Small intestine (tissue), 7 donors: ENCODE measurements around the gene SCN1A. TPM values are rescaled to one million over a fixed set of nuclear protein-coding genes. Genes with fewer than 3 reads are reported as not detected.

Source experiments
- DNase-seq, 2 donors: peaks; one replicate each; pipeline versions ENCODE4 v3.0.0 to v3.0.0-alpha.2; 2013
- FAIRE-seq: peaks from 2 replicates; lab custom pipeline; 2012; peaks lifted over from hg19 to GRCh38; lab: Jason Lieb, UNC
- H3K27ac ChIP-seq, 3 donors: one replicate each; pipeline ENCODE4 v1.5.1; 2013; ENCODE audit warnings: low read length in 2 of 3, mild to moderate bottlenecking in 2 of 3, control low read depth in 1 of 3, inconsistent platforms in 1 of 3, low read depth in 1 of 3, moderate library complexity in 1 of 3
- H3K27me3 ChIP-seq, 3 donors: one replicate each; pipeline ENCODE4 v1.6.1; 2013; ENCODE audit warnings: low read length in 3 of 3, inconsistent platforms in 1 of 3; ENCODE audit not compliant: control insufficient read depth in 3 of 3, insufficient read depth in 3 of 3
- H3K36me3 ChIP-seq, 3 donors: one replicate each; pipeline ENCODE4 v1.6.1; 2013; ENCODE audit warnings: low read length in 3 of 3, inconsistent platforms in 1 of 3, low read depth in 1 of 3, mild to moderate bottlenecking in 1 of 3, moderate library complexity in 1 of 3; ENCODE audit not compliant: control insufficient read depth in 3 of 3, insufficient read depth in 2 of 3
- H3K4me1 ChIP-seq, 3 donors: one replicate each; pipeline ENCODE4 v1.6.1; 2013; ENCODE audit warnings: low read length in 2 of 3, inconsistent platforms in 1 of 3, low read depth in 1 of 3, mild to moderate bottlenecking in 1 of 3, moderate library complexity in 1 of 3; ENCODE audit not compliant: control insufficient read depth in 3 of 3, insufficient read depth in 2 of 3
- H3K4me3 ChIP-seq, 3 donors: one replicate each; pipeline ENCODE4 v1.5.1; 2013; ENCODE audit warnings: low read length in 3 of 3, control low read depth in 1 of 3, inconsistent platforms in 1 of 3, low read depth in 1 of 3, mild to moderate bottlenecking in 1 of 3, moderate library complexity in 1 of 3
- H3K9me3 ChIP-seq, 2 donors: one replicate each; pipeline ENCODE4 v1.6.1; 2013; ENCODE audit warnings: low read depth in 1 of 2, low read length in 1 of 2; ENCODE audit not compliant: control insufficient read depth in 2 of 2, insufficient read depth in 1 of 2
- WGBS, 3 donors: extraction: QIAGEN DNeasy Blood & Tissue Kit; methylation state at CpG; one replicate each; pipeline ENCODE4 v1.1.7; 2013; 5-methylcytosine and 5-hydroxymethylcytosine counted together
- polyA plus RNA-seq, 4 donors: library from polyadenylated mRNA; stranded (reverse) in 3 of 4; unstranded in 1 of 4; fragments of 200-250 nt in 3 of 4; fragments of 120-200 nt in 1 of 4; gene quantifications; one replicate each; pipeline versions ENCODE4 v1.2.1 to v1.2.3, GENCODE V29; 2013
- donor health status: healthy with polysubstance abuse.
- donor health status: control.
- donor health status: control.
- donor health status: Bipolar disorder and iron deficiency.
- donor health status: healthy.

SCN1A gene
- polyA plus RNA-seq, 4 donors: 0.10 to 0.18 TPM; not detected in 2

- DNase-seq (no peak), FAIRE-seq (no peak)
- H3K9me3 ChIP-seq: no peaks in the 10 kb centered on the region
- H3K4me3 ChIP-seq: no peak overlapping the region
- H3K27me3 ChIP-seq: no peaks in the 10 kb centered on the region
- WGBS, 3 donors: 78 to 82% (median 80%) methylated on average over 3 of the region's 3 CpGs
- H3K36me3 ChIP-seq: no peaks in the 10 kb centered on the region
- no peak overlapping the region for H3K27ac ChIP-seq
- H3K4me1 ChIP-seq: no peaks in the 10 kb centered on the region
These were observed 29.2 kb upstream of the SCN1A start for GRCh38 chr2:166156985-166157490.

GRCh38 chr2:166155589-166155988, 27.8 kb upstream of the SCN1A start:
- Histone ChIP-seq H3K4me3 (no peak overlapping the region), H3K27ac (no peak overlapping the region), H3K9me3 (no peaks in the 10 kb centered on the region), H3K36me3 (no peaks in the 10 kb centered on the region), H3K4me1 (no peaks in the 10 kb centered on the region), H3K27me3 (no peaks in the 10 kb centered on the region)
- no peak for FAIRE-seq
- no peak for DNase-seq
- 53 to 73% (median 68%) methylated on average over 2 of the region's 2 CpGs for WGBS, 3 donors

GRCh38 chr2:166154685-166155338, 27.0 kb upstream of the SCN1A start:
- H3K4me1 ChIP-seq: no peaks in the 10 kb centered on the region
- no peaks in the 10 kb centered on the region for H3K9me3 ChIP-seq
- no peak overlapping the region for H3K27ac ChIP-seq
- no peaks in the 10 kb centered on the region for H3K36me3 ChIP-seq
- DNase-seq: no peak
- 22 to 35% (median 33%) methylated on average over 3 of the region's 3 CpGs for WGBS, 3 donors
- no peak for FAIRE-seq
- H3K4me3 ChIP-seq: no peak overlapping the region
- H3K27me3 ChIP-seq: no peaks in the 10 kb centered on the region

GRCh38 chr2:166152064-166152463, 24.2 kb upstream of the SCN1A start:
- Histone ChIP-seq H3K4me1 (no peaks in the 10 kb centered on the region), H3K9me3 (no peaks in the 10 kb centered on the region), H3K4me3 (no peak overlapping the region), H3K36me3 (no peaks in the 10 kb centered on the region), H3K27me3 (no peaks in the 10 kb centered on the region), H3K27ac (no peak overlapping the region)
- DNase-seq (no peak), FAIRE-seq (no peak)

- no peaks in the 10 kb centered on the region for H3K4me1 ChIP-seq
- no peaks in the 10 kb centered on the region for H3K9me3 ChIP-seq
- 67 to 74% (median 72%) methylated on average over 7 of the region's 7 CpGs for WGBS, 3 donors
- no peak overlapping the region for H3K4me3 ChIP-seq
- no peaks in the 10 kb centered on the region for H3K27me3 ChIP-seq
- no peak overlapping the region for H3K27ac ChIP-seq
- DNase-seq (no peak), FAIRE-seq (no peak)
- H3K36me3 ChIP-seq: no peaks in the 10 kb centered on the region
These were observed 20.9 kb upstream of the SCN1A start for GRCh38 chr2:166148500-166149400.

GRCh38 chr2:166147883-166148282, 20.1 kb upstream of the SCN1A start:
- no peak for FAIRE-seq
- H3K4me1 ChIP-seq: no peaks in the 10 kb centered on the region
- no peaks in the 10 kb centered on the region for H3K27me3 ChIP-seq
- no peaks in the 10 kb centered on the region for H3K36me3 ChIP-seq
- 69 to 74% (median 73%) methylated on average over 2 of the region's 2 CpGs for WGBS, 3 donors
- H3K9me3 ChIP-seq: no peaks in the 10 kb centered on the region
- H3K27ac ChIP-seq: no peak overlapping the region
- H3K4me3 ChIP-seq: no peak overlapping the region
- no peak for DNase-seq

- DNase-seq: no peak
- Histone ChIP-seq H3K27me3 (no peaks in the 10 kb centered on the region), H3K27ac (no peak overlapping the region), H3K4me3 (no peak overlapping the region), H3K4me1 (no peaks in the 10 kb centered on the region), H3K36me3 (no peaks in the 10 kb centered on the region), H3K9me3 (no peaks in the 10 kb centered on the region)
- WGBS, 3 donors: 49 to 66% (median 55%) methylated on average over 1 of the region's 1 CpG
- FAIRE-seq: no peak
These were observed 16.3 kb upstream of the SCN1A start for GRCh38 chr2:166144071-166144470.

GRCh38 chr2:166140932-166141331, 13.1 kb upstream of the SCN1A start:
- H3K36me3 ChIP-seq: no peaks in the 10 kb centered on the region
- FAIRE-seq (no peak), DNase-seq (no peak)
- H3K27ac ChIP-seq: no peak overlapping the region
- no peak overlapping the region for H3K4me3 ChIP-seq
- WGBS, 3 donors: 53 to 74% (median 57%) methylated on average over 2 of the region's 2 CpGs
- no peaks in the 10 kb centered on the region for H3K27me3 ChIP-seq
- H3K9me3 ChIP-seq: peaks cover 0 to 3% of the 10 kb centered on the region in 2 donors
- no peaks in the 10 kb centered on the region for H3K4me1 ChIP-seq
